GM20431 (cell line): Measurements from ENCODE around the gene ERAP2.

Experiments used
- in situ Hi-C: fragments of 300-500 bp; cut with MseI, MboI; formaldehyde crosslinking; loops from one replicate; pipeline ENCODE4 v1.15.0; 2020; ENCODE audit warnings: low sequenced_read_pairs; ENCODE audit not compliant: unreplicated experiment

ERAP2 gene

GRCh38 chr5:96883871-96884270, 7.6 kb downstream of the ERAP2 start:
- in situ Hi-C loops = no loop called here

GRCh38 chr5:96884995-96885394, 8.7 kb downstream of the ERAP2 start:
- in situ Hi-C loops = no loop called here

DNA sequence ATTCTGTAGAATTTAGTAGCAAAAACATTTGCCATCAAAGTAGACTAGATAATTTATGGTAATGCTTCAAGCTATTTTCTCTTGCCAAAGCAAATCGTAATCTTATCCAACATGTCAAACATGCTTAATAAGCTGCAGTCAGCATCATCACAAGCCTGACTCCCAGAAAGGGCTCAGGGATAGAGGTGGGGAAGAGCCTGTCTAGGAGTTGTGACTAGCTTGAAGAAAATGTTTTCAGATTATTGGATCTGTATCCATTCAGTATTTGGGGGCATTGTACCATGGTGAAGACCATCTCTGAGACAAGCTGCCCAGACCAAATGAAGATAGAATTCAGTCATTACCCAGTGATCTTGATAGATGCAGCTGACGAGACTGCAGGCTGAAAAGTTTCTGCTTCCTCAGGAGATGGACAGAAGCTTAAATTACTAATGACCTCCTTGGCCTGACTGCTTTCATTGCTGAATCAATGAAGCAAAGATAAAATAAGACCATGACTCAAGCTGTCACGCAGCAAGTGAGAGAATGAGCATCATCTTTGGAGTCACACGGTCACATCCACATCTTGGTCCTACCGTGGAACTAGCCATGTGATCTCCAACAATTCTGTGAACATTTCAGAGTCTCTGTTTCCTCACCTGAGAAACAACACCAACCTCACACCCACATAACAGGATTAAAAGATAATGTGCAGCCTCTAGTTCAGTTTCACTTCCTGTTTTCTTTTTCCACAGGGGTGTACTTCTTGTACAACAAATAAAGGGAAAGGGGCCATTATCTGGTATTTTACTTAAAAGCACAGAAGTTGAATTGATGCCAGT, 9.4 kb downstream of the ERAP2 start:
- in situ Hi-C loops = no loop called here

- in situ Hi-C loops = no loop called here
Observed at GRCh38 chr5:96893342-96893741, 17.0 kb downstream of the ERAP2 start.

- in situ Hi-C loops = no loop called here
Observed at GRCh38 chr5:96896276-96896675, 20.0 kb downstream of the ERAP2 start.

DNA sequence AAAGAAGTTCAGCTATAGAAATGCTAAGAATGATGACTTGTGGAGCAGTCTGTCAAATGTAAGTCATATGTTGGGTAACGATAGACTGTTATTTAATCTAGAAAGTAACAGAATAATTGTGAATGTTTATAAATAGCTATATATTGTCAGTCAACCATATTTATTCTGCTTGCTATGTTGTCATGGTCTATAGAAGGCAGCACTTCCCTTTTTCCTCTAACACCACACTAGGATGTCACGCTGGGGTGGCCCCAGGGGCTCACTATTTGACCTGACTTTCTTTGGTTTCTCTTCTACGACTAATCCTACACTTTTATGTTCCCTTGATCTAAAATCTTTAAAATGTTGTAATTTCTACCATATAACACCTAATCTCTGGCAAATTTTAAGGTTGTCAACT, 20.5 kb downstream of the ERAP2 start:
- in situ Hi-C loops = no loop called here

DNA sequence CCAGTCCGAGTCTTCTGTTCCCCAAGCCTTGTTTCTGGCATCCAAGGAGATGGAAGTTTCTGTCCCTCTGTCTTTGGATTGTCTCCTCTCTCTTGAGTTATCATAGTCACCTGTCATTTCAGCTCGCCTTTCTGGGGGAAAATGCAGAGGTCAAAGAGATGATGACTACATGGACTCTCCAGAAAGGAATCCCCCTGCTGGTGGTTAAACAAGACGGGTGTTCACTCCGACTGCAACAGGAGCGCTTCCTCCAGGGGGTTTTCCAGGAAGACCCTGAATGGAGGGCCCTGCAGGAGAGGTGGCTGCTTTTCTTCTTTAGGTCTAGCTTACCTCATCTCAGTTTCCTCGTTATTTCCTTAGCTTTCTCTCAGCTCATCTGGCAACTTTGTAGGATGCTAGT, 25.1 kb downstream of the ERAP2 start:
- in situ Hi-C loops = no loop called here

- in situ Hi-C loops = no loop called here
Observed at GRCh38 chr5:96901841-96902240, 25.5 kb downstream of the ERAP2 start.

- in situ Hi-C loops = no loop called here
Observed at GRCh38 chr5:96902876-96903275, 26.6 kb downstream of the ERAP2 start.

GRCh38 chr5:96903300-96903699, 27.0 kb downstream of the ERAP2 start:
- in situ Hi-C loops = no loop called here

- in situ Hi-C loops = no loop called here
Observed at GRCh38 chr5:96904054-96904931, 28.0 kb downstream of the ERAP2 start.

GRCh38 chr5:96905864-96906263, 29.6 kb downstream of the ERAP2 start:
- in situ Hi-C loops = no loop called here

- in situ Hi-C loops = no loop called here
Observed at GRCh38 chr5:96909003-96909402, 32.7 kb downstream of the ERAP2 start.

- in situ Hi-C loops = no loop called here
Observed at GRCh38 chr5:96909435-96909834, 33.1 kb downstream of the ERAP2 start.

DNA sequence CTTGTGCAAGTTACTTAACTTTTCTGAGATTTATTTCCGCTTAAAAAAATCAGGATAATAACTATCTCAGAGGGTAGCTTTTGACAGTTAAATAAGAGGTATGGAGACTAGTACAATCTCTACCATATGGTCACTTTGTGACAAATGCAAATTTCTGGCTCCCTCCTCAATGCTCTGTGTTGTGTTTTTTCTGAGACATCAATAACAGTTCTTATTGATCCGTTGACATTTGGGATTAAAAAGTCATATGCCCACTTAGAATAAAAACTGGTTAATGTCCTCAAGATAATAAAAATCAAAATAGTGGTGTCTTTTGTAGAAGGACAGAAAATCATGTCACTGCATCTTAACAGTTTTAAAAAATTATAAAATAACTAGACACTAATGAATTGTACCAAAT, 34.8 kb downstream of the ERAP2 start:
- in situ Hi-C loops = no loop called here

- in situ Hi-C loops = no loop called here
Observed at GRCh38 chr5:96913233-96913632, 36.9 kb downstream of the ERAP2 start.

- in situ Hi-C loops = no loop called here
Observed at GRCh38 chr5:96919754-96920197, 43.5 kb downstream of the ERAP2 start.

GRCh38 chr5:96920744-96921355, 44.5 kb downstream of the ERAP2 start:
- in situ Hi-C loops = no loop called here

- in situ Hi-C loops = no loop called here
Observed at GRCh38 chr5:96922499-96923244, 46.4 kb downstream of the ERAP2 start.

DNA sequence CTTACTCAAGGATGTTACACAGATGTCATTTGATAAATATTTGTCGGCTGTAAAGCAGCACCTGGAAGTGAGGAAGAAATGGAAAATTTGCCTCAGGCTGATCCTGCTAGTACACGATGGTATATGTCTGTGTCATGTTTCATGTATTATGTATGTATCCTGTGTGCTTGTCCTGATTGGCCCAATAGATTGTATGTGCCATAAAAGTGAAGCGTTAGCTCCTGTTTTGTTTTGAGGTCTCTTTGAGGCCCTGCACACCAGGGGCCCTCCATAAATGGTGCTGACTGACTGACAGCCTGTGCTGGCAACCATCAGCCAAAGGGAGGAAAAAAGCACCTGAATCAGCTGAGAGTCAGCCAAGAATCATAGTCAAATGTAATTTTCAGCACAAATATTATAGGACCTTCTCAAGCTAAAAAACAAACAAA, 47.7 kb downstream of the ERAP2 start:
- in situ Hi-C loops = no loop called here
